OCI-LY3 (cell line): ENCODE measurements around the gene CENPK.

Experiments used
- EZH2phosphoT487 ChIP-seq: fragments of 200-600 bp; shearing (Covaris generic); IDR thresholded peaks from 2 replicates; pipeline ENCODE4 v1.6.1; 2018; ENCODE audit warnings: antibody characterized with exemption, mixed run types, low read depth
- TF ChIP-seq, protein P1 (sequence below): fragments of 200-600, 300-600 bp; sonication (generic); IDR thresholded peaks from 2 replicates; pipeline ENCODE4 v1.5.1; 2014; ENCODE audit warnings: antibody characterized with exemption, low read length, low read depth

DNA sequence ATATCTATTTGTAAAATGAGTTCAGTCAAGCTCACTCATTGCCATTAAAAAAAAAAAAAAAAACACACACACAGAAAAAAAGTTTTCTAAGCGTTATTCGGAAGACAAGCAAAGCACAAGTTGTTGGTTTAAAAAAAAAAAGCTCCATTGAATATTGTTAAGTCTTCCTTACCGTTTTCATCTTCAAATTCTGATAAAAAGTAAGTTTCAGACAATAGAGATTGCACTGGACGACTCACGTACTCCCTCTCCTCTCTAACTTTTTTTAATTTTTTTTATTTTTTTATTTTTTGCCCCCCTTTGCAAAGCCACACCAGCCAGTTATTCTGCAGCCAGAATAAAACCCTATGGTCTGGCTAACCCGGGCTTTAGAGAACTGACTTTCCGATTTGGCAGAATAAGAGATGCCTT is 81.8 kb downstream of the CENPK start:
- TF ChIP-seq, protein P1, sequence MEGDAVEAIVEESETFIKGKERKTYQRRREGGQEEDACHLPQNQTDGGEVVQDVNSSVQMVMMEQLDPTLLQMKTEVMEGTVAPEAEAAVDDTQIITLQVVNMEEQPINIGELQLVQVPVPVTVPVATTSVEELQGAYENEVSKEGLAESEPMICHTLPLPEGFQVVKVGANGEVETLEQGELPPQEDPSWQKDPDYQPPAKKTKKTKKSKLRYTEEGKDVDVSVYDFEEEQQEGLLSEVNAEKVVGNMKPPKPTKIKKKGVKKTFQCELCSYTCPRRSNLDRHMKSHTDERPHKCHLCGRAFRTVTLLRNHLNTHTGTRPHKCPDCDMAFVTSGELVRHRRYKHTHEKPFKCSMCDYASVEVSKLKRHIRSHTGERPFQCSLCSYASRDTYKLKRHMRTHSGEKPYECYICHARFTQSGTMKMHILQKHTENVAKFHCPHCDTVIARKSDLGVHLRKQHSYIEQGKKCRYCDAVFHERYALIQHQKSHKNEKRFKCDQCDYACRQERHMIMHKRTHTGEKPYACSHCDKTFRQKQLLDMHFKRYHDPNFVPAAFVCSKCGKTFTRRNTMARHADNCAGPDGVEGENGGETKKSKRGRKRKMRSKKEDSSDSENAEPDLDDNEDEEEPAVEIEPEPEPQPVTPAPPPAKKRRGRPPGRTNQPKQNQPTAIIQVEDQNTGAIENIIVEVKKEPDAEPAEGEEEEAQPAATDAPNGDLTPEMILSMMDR: no peak
- no peak for TF ChIP-seq EZH2phosphoT487
